GM19324 (cell line): ENCODE results near the gene HTR1D.
"Not testable (repeated sequence)": the region's sequence is repeated elsewhere in the genome, so short reads cannot be mapped to it uniquely, and the experiment has no call there.

Experiments used
- ATAC-seq: cut with Tn5 transposase; IDR thresholded peaks from one replicate; pipeline ENCODE4 v1.9.1; 2021; ENCODE audit warnings: mild to moderate bottlenecking, moderate library complexity; ENCODE audit not compliant: unreplicated experiment, low FRiP score

Gene HTR1D, protein sequence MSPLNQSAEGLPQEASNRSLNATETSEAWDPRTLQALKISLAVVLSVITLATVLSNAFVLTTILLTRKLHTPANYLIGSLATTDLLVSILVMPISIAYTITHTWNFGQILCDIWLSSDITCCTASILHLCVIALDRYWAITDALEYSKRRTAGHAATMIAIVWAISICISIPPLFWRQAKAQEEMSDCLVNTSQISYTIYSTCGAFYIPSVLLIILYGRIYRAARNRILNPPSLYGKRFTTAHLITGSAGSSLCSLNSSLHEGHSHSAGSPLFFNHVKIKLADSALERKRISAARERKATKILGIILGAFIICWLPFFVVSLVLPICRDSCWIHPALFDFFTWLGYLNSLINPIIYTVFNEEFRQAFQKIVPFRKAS

DNA sequence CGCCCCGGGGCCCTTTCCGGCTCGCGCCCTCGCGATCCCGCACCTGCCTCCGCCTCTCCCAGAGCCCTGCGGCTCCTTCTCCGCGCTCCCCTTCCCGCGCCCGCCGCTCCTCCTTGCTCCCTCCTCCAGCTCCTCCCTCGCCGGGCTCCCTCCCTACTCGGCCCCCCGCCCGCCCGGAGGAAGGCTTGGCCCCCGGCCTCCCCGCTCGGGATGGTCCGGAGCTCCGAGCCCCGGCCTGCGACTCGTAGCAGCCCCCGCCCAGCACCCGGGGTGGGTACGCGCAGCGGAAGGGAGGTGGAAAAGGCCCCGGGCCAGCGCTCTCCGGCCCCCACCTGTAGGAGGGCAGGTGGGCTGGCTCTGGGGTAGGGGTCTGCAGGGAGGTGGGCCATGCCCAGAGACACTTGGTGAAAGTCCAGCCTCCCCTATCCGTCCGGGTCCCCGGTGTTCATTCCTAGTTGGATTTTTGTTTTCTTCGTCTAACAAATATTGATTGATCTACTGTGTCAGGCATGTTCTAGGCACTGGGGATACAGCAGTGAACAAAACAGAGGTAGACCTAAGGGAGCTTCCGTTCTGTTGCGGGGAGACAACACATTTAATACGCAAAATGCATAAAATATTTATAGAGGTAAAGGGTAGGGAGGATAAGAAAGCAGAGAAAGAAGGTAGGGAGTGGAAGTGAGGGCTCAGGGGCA, at the start of gene HTR1D:
HTR1D (minus strand) TSS at position 82 of the 695 bp plus-strand sequence. CDS start 23,283 bp downstream, outside the sequence.
- no peak for ATAC-seq

DNA sequence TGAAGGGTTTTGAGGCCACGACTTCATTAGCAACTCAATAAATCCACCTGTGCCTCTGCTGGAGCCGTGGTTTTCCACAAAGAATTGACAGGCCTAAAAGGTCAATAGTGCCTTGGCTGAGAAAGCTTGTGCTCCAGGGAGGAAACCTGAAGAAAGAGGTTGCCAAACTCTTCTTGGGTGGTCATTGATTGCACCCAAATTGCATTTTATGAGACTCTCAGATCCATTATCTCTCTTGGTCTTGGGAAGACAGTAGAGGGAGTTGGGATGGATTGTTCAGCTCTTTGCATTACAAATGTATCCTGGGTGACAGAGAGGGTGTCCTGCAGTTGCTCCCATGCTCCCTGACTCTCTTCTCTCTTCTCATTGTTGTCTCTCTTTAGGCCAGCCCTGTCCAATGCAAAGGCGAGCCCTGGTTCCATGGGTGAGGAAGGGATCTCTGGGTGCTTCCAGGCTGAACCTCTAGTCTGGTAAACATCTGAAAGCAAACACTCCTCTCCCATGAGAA, 46.1 kb upstream of the HTR1D start:
- ATAC-seq: no peak

DNA sequence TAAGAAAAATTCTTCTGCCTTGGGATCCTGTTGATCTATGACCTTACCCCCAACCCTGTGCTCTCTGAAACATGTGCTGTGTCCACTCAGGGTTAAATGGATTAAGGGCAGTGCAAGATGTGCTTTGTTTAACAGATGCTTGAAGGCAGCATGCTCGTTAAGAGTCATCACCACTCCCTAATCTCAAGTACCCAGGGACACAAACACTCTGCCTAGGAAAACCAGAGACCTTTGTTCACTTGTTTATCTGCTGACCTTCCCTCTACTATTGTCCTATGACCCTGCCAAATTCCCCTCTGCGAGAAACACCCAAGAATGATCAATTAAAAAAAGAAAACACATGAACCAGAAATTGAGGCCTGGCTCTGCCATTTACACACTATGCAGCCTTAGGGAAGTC, 40.8 kb upstream of the HTR1D start:
- not testable (repeated sequence) for ATAC-seq

DNA sequence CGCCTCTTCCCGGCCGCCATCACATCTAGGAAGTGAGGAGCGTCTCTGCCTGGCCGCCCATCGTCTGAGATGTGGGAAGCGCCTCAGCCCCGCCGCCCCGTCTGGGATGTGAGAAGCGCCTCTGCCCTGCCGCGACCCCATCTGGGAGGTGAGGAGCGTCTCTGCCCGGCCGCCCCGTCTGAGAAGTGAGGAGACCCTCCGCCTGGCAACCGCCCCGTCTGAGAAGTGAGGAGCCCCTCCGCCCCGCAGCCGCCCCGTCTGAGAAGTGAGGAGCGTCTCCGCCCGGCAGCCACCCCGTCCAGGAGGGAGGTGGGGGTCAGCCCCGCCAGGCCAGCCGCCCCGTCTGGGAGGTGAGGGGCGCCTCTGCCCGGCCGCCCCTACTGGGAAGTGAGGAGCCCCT, 40.1 kb upstream of the HTR1D start:
- ATAC-seq: not testable (repeated sequence)

DNA sequence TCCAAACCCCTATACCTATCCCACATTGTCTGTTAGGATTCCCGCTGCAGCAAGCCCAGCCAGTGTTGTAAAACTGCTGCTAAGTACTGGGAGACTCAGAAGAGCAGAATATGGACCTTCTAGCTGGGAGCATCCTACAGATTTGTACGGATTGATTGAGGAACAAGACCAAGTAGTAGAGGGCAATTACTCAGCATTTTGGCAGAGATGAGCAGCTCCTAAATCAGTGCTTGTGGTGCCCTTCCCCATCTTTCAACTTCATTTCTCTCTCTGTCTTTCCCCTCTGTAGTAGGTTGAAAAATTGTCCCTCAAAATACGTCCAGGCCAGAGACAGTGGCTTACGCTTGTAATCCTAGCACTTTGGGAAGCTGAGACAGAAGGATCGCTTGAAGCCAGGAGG, 37.3 kb upstream of the HTR1D start:
- ATAC-seq: no peak

DNA sequence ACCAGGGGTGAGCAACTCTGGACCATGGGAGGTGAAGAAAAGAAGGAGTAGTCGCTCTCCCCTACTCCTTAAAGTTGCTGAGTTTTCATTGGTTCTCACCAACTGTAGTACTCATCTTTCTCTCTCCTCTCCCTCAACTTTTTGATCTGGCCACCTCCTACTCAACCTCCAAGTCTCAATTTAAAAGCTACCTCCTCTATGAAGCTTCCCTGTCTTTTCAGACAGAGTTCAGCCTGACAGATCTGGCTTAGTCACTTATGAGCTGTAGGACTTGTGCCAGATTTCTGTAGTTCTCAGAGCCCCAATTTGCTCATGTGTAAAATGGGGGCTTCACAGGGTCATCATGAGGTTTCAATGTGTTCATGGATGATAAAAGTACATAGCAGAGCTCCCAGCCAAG, 34.5 kb upstream of the HTR1D start:
- no peak for ATAC-seq

DNA sequence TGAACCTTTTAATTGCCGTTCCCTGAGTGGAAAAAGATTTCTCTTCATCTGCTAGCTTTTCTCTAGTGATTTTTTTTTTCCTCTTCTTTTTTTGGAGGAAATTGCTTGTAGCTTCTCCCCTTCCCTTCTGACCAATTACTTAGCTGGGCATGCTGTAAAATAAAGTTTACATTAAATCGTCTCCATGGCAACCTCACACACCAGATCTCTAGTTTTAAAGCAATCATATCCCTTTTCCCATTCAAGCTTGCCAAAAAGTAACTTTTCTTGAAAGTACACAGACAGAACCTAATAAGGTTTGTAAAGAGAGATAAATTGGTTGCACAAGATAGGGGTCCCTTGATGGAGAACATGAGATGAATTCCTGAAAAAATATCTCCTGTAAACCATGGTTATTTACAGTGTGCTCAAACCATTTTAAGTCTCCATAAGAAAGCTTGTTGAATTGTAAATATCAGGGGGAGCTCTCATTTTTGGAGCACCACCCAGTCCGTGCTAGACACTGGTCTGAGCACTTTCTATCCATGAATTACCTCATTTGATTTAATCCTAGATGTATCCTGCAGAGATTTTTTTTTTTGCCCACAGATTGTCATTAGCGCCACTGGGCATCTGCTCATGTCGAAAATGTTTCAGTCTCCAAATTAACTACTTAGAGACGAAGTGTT, 32.6 kb upstream of the HTR1D start:
- ATAC-seq: no peak

DNA sequence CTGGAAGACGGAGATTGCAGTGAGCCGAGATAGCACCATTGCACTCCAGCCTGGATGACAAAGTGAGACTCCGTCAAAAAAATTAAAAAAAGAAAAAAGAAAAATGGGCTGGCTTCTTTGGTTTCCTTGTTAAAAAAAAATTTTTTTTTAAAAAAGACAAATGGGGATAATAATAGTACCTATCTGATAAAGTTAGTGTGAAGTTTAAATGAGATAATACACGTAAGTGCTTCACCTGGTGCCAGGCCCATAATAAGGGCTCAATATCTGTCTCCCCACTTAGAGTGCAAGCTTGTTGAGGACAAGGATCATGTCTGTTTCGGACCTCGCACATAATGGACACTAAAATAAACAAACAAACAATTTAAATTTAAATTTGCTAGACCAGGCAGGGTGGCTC, 30.0 kb upstream of the HTR1D start:
- no peak for ATAC-seq

DNA sequence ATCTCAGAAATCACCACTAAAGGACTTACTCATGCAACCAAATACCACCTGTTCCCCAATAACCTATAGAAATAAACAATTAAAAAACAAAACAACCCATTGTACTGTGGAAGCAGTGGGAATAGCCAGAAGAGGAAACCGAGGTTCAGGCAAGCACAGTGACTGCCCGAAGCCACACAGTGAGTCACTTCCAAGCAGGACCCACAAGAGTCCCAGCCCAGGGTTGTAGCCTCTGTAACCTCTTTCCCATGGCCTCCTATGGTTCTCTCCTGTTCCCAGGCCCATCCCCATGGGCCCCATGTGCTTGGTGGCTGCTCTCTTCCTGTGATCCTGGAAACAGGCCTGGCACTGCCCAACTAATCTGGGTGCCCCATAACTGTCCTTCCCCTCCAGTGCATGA, 29.0 kb upstream of the HTR1D start:
- ATAC-seq: no peak

DNA sequence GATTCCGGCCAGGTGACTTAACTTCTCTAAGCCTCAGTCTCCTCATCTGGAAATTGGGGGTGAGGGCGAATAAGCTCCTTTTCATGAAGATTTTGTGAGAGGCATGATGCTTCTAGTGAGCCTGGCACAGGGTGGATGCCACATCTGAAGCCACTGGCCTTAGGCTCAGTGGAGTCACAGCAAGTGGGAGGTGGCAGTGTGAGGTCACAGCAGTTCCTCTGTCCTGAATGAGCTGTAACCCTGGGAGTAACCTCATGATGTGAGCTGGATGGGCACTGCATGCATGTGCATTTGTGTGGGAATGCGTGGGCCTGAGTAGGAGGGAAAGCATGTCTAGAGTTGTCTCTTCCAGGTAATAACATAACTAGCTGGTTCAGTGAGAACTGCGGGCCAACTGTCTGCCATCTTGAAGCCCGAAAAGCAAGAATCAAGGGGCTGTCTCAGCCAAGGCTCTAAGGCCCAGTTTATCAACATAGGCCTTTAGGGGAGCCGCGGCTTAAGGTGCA, 27.0 kb upstream of the HTR1D start:
- no peak for ATAC-seq

DNA sequence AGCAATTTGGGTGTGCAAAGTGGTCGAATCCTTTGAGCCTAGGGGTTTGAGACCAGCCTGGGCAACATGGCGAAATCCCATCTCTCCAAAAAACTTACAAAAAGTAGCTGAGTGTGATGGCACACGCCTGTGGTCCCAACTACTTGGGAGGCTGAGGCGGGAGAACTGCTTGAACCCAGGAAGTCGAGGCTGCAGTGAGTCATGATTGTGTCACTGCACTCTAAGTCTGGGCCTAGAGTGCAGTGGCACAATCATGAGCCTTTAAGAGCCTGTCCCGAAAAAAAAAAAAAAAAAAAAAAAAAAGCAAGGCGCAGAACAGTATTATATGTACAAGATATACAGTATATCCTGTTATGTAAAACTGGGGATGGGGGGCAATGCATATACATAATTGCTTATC, 25.1 kb upstream of the HTR1D start:
- ATAC-seq: no peak

DNA sequence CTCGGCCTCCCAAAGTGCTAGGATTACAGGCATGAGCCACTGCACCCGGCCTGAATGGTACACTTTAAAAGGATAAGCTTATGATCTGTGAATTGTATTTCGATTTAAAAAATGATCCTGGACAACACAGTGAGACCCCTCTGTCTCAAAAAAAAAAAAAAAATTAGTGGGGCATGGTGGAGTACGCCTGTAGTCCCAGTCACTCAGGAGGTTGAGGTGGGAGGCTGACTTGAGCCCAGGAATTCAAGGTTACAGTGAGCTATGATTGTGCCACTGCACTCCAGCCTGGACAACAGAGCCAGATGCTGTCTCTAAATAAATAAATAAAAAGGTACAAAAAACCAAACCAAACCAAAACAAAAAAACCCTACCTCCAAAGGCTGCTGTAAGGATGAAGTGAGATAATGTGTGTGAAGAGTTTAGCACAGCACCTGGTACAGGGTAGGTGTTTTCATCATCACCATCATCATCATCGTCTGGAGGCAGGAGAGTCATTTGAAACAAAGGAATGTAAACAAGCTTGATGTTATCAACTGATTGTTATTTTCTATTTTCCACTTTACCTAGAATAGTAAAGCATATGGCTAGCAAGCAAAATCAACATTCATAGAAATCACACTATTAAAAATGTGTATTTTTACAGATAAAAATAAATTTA, 22.5 kb upstream of the HTR1D start:
- no peak for ATAC-seq

DNA sequence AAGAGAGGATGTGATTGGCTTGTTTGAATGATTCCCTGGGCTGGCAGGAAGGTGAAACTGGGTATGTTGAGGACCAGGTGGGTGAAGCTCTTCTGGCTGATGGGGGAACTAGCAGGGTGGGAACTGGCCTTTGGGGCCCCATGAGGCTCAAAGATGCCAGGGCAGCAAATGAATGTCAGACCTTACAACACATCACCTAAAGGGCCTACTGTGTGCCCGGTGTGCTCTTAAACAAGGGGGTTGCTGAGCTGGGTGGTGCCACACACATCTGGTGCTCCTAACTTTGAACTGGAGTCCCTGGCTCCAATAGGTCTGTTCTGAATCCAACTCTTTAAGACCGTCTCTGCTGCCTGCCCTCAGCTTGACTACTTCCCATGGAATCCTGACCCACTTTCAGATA, 21.3 kb upstream of the HTR1D start:
- ATAC-seq: no peak

DNA sequence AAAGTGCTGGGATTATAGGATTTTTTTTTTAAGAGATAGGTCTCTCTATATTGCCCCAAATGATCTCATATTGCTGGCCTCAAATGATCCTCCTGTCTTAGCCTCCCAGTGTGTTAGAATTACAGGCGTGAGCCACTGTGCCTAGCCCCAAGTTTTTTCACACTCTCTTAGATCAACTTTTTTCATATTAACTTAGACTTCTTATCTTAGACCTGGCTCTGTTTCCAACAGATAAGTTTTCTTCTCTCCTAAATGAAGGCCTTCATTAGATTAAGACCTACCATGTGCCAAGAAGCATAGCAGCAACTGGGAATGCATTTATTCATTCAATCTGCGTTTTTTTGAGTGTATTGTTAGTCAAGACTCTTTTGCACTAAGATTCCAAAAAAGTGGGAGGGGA, 20.2 kb upstream of the HTR1D start:
- ATAC-seq: no peak

DNA sequence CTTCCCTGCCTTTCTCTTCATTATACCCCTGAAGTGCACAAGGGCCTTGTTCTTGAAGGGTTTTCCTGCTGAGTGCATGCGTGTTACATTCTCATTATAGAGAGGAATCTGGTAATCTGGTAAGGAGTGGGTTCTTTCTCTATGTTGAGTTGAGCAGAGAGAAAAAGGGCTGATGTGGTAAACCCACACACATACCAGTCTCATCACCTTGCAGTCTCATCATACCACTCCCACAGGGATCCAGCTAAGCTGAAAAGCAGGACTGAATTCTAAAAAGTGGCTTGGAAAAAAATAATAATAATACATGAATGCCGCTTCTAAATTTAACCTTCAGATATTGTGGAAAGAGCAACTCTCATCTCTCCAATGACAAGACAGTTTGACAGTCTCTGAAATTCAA, 10.5 kb upstream of the HTR1D start:
- ATAC-seq: no peak

DNA sequence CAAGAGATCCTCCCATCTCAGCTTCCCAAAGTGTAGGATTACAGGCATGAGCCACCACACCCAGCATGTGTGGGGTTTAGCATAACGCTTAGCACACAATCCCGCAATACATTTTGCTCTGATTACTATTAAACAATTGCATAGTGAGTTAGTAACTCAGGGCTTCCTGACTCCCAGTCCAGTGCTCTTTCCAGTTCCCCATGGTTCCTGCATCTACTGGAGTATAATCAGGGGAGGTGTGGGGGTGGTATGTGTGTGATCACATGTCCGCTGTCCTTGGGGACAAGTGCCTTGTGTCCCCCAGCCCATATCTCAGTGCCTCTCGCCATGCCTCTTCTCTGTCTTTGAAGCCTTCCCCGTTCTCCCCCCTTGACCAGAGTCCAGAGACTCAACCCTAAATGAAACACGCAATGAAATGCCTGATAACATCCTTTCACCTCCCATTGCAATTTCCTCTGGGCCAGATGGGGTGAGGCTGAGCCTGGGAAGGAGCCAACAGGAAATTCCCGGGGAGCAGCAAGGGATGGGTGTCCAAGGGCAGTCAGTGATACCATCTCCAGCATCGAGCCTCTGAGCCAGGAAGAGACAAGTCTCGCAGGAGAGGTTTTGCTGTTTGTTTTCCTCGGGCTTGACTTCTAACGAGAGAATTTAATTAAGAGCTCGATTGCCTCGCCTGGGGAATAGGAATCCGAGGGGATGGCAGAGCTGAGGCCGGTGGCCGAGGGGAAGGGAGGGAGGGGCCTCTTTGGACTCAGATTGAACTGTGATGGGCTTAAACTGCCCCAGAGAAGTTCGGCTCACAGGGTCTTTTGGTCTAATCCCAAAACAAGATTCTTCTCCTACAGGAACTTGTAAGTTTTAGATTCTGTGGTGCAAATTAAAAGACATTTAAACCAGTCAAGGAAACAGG, 7.7 kb upstream of the HTR1D start:
- no peak for ATAC-seq

DNA sequence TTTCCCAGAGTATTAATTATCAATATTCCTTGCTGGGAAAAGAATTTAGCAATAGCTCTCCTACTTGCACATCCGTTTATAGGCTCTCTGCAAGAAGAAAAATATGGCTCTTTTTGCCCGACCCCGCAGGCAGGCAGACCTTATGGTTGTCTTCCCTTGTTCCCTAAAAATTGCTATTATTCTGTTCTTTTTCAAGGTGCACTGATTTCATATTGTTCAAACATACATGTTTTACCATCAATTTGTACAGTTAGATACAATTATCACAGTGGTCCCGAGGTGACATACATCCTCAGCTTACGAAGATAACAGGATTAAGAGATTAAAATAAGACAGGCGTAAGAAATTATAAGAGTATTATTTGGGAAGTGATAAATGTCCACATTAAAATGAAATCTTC, 6.7 kb upstream of the HTR1D start:
- ATAC-seq: not testable (repeated sequence)

DNA sequence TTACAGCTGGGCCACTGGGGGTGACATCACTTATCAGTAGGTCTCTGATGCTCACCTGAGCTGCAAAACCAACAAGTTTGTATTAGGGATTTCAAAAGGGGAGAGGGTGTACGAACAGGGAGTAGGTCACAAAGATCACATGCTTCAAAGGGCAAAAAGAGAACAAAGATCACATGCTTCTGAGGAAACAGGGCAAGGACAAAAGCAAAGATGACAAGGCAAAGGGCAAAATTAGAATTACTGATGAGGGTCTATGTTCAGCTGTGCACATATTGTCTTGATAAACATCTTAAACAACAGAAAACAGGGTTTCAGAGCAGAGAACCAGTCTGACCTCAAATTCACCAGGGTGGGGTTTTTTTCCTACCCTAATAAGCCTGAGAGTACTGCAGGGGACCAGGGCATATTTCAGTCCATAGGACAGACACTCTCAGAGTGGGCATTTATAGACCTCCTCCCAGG, 6.2 kb upstream of the HTR1D start:
- ATAC-seq: not testable (repeated sequence)

DNA sequence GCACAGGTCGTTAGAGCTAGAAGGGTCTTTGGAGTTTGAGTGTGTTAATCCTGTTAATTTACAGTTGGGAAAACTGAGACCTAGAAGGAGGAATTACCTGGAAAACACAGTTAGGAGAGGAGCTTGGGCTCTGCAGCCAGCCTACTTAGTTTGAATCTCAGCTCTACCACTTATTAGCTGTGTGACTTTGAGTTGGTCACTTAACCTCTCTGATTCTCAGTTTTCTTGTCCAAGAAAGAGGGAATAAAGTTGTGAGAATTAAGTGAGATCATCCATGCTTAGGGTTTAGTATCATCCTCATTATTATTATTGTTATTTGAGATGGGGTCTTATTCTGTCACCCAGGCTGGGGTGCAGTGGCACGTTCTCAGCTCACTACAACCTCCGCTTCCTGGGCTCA, 5.4 kb upstream of the HTR1D start:
- ATAC-seq: no peak

DNA sequence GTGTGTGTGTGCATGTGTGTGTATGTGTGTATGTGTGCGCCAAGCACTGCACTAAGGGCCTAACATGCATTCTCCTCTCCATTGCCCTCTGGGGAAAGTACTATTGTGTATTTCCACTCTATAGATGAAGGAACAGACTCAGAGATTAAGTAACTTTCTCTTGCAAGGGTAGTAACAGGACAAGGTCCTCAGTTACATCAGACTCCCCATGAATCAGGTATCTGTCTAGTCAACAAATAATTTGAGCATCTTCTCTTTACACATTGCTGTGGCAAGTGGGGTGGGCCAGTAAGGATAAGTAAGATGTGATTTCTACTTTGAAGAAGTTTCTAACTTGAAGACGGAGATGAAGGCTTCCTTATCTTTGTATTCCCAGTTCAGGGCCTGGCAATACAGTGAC, 5.0 kb upstream of the HTR1D start:
- ATAC-seq: no peak
